HepG2 (cell line): ENCODE data around the gene PLXND1. TPM values are rescaled to one million over a fixed set of nuclear protein-coding genes. Genes with fewer than 3 reads are reported as not detected.

Source experiments
- ELF1 ChIP-seq: sonication (generic); formaldehyde crosslinking; IDR thresholded peaks from 2 replicates; pipeline ENCODE4 v1.4.0; 2020; ENCODE audit warnings: missing genetic modification reagents
- FOSL2 ChIP-seq: sonication (generic); formaldehyde crosslinking; IDR thresholded peaks from 2 replicates; pipeline ENCODE4 v1.4.0; 2020; ENCODE audit warnings: missing genetic modification reagents
- FOXA1 ChIP-seq, 2 experiments: fragments of 450-650 bp in 1 of 2; sonication (generic) in 1 of 2; formaldehyde crosslinking in 1 of 2; IDR thresholded peaks; 2 replicates each; pipeline versions ENCODE4 v1.4.0 to v1.6.1; 2016 to 2020; ENCODE audit warnings: missing genetic modification reagents in 1 of 2
- HNRNPL ChIP-seq: fragments of 200-400 bp; formaldehyde crosslinking; IDR thresholded peaks from 2 replicates; pipeline ENCODE4 v1.6.1; 2017; ENCODE audit warnings: mild to moderate bottlenecking, low read depth, low read length
- JUNB ChIP-seq: sonication (generic); formaldehyde crosslinking; IDR thresholded peaks from 2 replicates; pipeline ENCODE4 v1.8.0; 2022; ENCODE audit warnings: missing genetic modification reagents, mild to moderate bottlenecking, borderline replicate concordance
- KLF6 ChIP-seq: IDR thresholded peaks from 2 replicates; pipeline ENCODE4 v1.8.0; 2016; ENCODE audit warnings: missing biosample characterization, missing genetic modification reagents
- NFE2L2 ChIP-seq: fragments of 150-350 bp; IDR thresholded peaks from 2 replicates; pipeline ENCODE4 v1.6.1; 2014; ENCODE audit warnings: low read length
- NFRKB ChIP-seq: fragments of 450-650 bp; IDR thresholded peaks from 2 replicates; pipeline ENCODE4 v1.6.1; 2017
- POGK ChIP-seq: sonication (generic); formaldehyde crosslinking; conservative IDR thresholded peaks from 2 replicates; pipeline ENCODE4 v1.8.0; 2022; ENCODE audit warnings: mild to moderate bottlenecking, moderate library complexity, missing genetic modification reagents
- RNF2 ChIP-seq: fragments of 450-650 bp; conservative IDR thresholded peaks from 2 replicates; pipeline ENCODE4 v1.6.1; 2016; ENCODE audit warnings: low read depth
- SP5 ChIP-seq: IDR thresholded peaks from 2 replicates; pipeline ENCODE4 v1.6.1; 2016; ENCODE audit warnings: low read depth, borderline replicate concordance
- SSRP1 ChIP-seq: IDR thresholded peaks from 2 replicates; pipeline ENCODE4 v1.6.1; 2016; ENCODE audit warnings: control low read depth
- THAP8 ChIP-seq: sonication (generic); formaldehyde crosslinking; IDR thresholded peaks from 2 replicates; pipeline ENCODE4 v1.5.1; 2020; ENCODE audit warnings: missing genetic modification reagents, mild to moderate bottlenecking, borderline replicate concordance
- THRA ChIP-seq: sonication (generic); formaldehyde crosslinking; IDR thresholded peaks from 2 replicates; pipeline ENCODE4 v1.4.0; 2020; ENCODE audit warnings: missing genetic modification reagents, borderline replicate concordance
- ZBTB7A ChIP-seq: sonication (generic); formaldehyde crosslinking; IDR thresholded peaks from 2 replicates; pipeline ENCODE4 v1.8.0; 2022; ENCODE audit warnings: mild to moderate bottlenecking, missing genetic modification reagents
- ZFP1 ChIP-seq: IDR thresholded peaks from 2 replicates; pipeline ENCODE4 v1.6.1; 2016
- ZMAT5 ChIP-seq: sonication (generic); formaldehyde crosslinking; IDR thresholded peaks from 2 replicates; pipeline ENCODE4 v1.5.0; 2020; ENCODE audit warnings: mild to moderate bottlenecking, low read depth, missing genetic modification reagents, borderline replicate concordance
- ZNF343 ChIP-seq: sonication (generic); formaldehyde crosslinking; IDR thresholded peaks from 2 replicates; pipeline ENCODE4 v1.4.0; 2020; ENCODE audit warnings: mild to moderate bottlenecking, missing genetic modification reagents
- ZNF354B ChIP-seq: sonication (generic); formaldehyde crosslinking; IDR thresholded peaks from 2 replicates; pipeline ENCODE4 v1.8.0; 2022; ENCODE audit warnings: mild to moderate bottlenecking, missing genetic modification reagents
- ZNF883 ChIP-seq: sonication (generic); formaldehyde crosslinking; IDR thresholded peaks from 2 replicates; pipeline ENCODE4 v1.5.1; 2020; ENCODE audit warnings: mild to moderate bottlenecking, missing genetic modification reagents; ENCODE audit errors: not compliant biosample characterization
- ZSCAN25 ChIP-seq: sonication (generic); formaldehyde crosslinking; IDR thresholded peaks from 2 replicates; pipeline ENCODE4 v1.8.0; 2022; ENCODE audit warnings: mild to moderate bottlenecking, missing genetic modification reagents
- polyA plus RNA-seq, 8 experiments: library from polyadenylated mRNA; depleted of rRNA in 3 of 8; stranded (reverse) in 7 of 8; unstranded in 1 of 8; fragments of >200 nt; fragmentation: Illumina TruSeq in 4 of 8; extraction: Trizol in 4 of 8; gene quantifications; 2 replicates each; pipeline versions ENCODE4 v1.2.1 to v1.2.3, GENCODE V29; 2011 to 2016; ENCODE audit warnings: low read depth in 4 of 8, missing spikeins in 1 of 8, mixed read lengths in 1 of 8; ENCODE audit not compliant: insufficient read depth in 1 of 8
- total RNA-seq, 5 experiments: library from RNA; depleted of rRNA; stranded (reverse); fragments of >200 nt; fragmentation: Illumina TruSeq; extraction: Trizol; gene quantifications; 2 replicates each; pipeline ENCODE4 v1.2.3, GENCODE V29; 2016; ENCODE audit warnings: low read depth in 1 of 5
- TF ChIP-seq, protein P1 (sequence below): sonication (generic); formaldehyde crosslinking; IDR thresholded peaks from 2 replicates; pipeline ENCODE4 v1.5.1; 2020; ENCODE audit warnings: mild to moderate bottlenecking, missing genetic modification reagents, moderate library complexity

PLXND1 gene
- total and polyA plus RNA-seq, 2 of the 13 experiments (the other 11 are each of a cell fraction or from before 2014, with no cell fraction given) = 15.9 to 42.0 TPM

GRCh38 chr3:129597087-129597999 is 9.1 kb downstream of the PLXND1 start (continued):
- TF ChIP-seq RNF2 = no peak
- no peak for TF ChIP-seq ZSCAN25 (CRISPR knock-in tag)
- no peak for TF ChIP-seq FOSL2 (CRISPR knock-in tag)
- TF ChIP-seq KLF6 (CRISPR knock-in tag) = no peak
- TF ChIP-seq THAP8 (CRISPR knock-in tag) = no peak
- TF ChIP-seq NFE2L2 = no peak
- TF ChIP-seq POGK = 0 out of 2 replicates have a peak, but pooled peaks have one; percentile 51
- TF ChIP-seq, protein P1, sequence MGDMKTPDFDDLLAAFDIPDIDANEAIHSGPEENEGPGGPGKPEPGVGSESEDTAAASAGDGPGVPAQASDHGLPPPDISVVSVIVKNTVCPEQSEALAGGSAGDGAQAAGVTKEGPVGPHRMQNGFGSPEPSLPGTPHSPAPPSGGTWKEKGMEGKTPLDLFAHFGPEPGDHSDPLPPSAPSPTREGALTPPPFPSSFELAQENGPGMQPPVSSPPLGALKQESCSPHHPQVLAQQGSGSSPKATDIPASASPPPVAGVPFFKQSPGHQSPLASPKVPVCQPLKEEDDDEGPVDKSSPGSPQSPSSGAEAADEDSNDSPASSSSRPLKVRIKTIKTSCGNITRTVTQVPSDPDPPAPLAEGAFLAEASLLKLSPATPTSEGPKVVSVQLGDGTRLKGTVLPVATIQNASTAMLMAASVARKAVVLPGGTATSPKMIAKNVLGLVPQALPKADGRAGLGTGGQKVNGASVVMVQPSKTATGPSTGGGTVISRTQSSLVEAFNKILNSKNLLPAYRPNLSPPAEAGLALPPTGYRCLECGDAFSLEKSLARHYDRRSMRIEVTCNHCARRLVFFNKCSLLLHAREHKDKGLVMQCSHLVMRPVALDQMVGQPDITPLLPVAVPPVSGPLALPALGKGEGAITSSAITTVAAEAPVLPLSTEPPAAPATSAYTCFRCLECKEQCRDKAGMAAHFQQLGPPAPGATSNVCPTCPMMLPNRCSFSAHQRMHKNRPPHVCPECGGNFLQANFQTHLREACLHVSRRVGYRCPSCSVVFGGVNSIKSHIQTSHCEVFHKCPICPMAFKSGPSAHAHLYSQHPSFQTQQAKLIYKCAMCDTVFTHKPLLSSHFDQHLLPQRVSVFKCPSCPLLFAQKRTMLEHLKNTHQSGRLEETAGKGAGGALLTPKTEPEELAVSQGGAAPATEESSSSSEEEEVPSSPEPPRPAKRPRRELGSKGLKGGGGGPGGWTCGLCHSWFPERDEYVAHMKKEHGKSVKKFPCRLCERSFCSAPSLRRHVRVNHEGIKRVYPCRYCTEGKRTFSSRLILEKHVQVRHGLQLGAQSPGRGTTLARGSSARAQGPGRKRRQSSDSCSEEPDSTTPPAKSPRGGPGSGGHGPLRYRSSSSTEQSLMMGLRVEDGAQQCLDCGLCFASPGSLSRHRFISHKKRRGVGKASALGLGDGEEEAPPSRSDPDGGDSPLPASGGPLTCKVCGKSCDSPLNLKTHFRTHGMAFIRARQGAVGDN = peak; percentile 72; the same call in 1 of the 2 replicates
- no peak for TF ChIP-seq JUNB (CRISPR knock-in tag)
- no peak for TF ChIP-seq ZBTB7A (CRISPR knock-in tag)
- TF ChIP-seq ZNF354B (CRISPR knock-in tag) = no peak
- no peak for TF ChIP-seq ZNF343
- no peak for TF ChIP-seq NFRKB
- TF ChIP-seq ELF1 (CRISPR knock-in tag) = no peak
- TF ChIP-seq ZNF883 (CRISPR knock-in tag) = no peak
- no peak for TF ChIP-seq SP5 (CRISPR knock-in tag)
- TF ChIP-seq SSRP1 (CRISPR knock-in tag) = no peak
- TF ChIP-seq HNRNPL = no peak
- TF ChIP-seq FOXA1 (IDR thresholded peaks at IDR 0.05) = no peak
- TF ChIP-seq FOXA1 (CRISPR knock-in tag; IDR thresholded peaks at IDR 0.05) = no peak
- no peak for TF ChIP-seq ZMAT5 (CRISPR knock-in tag)
- TF ChIP-seq ZFP1 = no peak
- no peak for TF ChIP-seq THRA (CRISPR knock-in tag)
